K562 (cell line): ENCODE measurements around the gene ZKSCAN3. TPM values are rescaled to one million over a fixed set of nuclear protein-coding genes. Genes with fewer than 3 reads are reported as not detected.

ENCODE experiments used
- CLOCK ChIP-seq: fragments of 250-450 bp; sonication (Bioruptor Pico); IDR thresholded peaks from 2 replicates; pipeline ENCODE4 v1.4.0; 2020; ENCODE audit warnings: mild to moderate bottlenecking, moderate library complexity, borderline replicate concordance
- KLF13 ChIP-seq: fragments of 450-650 bp; IDR thresholded peaks from 2 replicates; pipeline ENCODE4 v1.6.1; 2016; ENCODE audit warnings: missing genetic modification characterization, low read depth, mild to moderate bottlenecking, missing compliant biosample characterization, moderate library complexity, borderline replicate concordance
- NCOA2 ChIP-seq, 2 experiments: fragments of 450-650 bp; IDR thresholded peaks; 2 replicates each; pipeline ENCODE4 v1.6.1; 2018; ENCODE audit warnings: mild to moderate bottlenecking in 2 of 2, moderate library complexity in 1 of 2; ENCODE audit not compliant: partially characterized antibody in 2 of 2
- NCOR1 ChIP-seq: fragments of 450-650 bp; IDR thresholded peaks from 2 replicates; pipeline ENCODE4 v1.6.1; 2016; ENCODE audit warnings: mild to moderate bottlenecking, moderate library complexity
- NFYB ChIP-seq: IDR thresholded peaks from 2 replicates; pipeline ENCODE4 v1.6.1; 2011; ENCODE audit warnings: mild to moderate bottlenecking, moderate library complexity; ENCODE audit not compliant: insufficient read length; ENCODE audit errors: extremely low read depth
- NONO ChIP-seq, 2 experiments: fragments of 200-400 bp in 1 of 2; fragments of 450-650 bp in 1 of 2; formaldehyde crosslinking in 1 of 2; IDR thresholded peaks; 2 replicates each; pipeline ENCODE4 v1.6.1; 2017; ENCODE audit warnings: low read depth in 2 of 2, mild to moderate bottlenecking in 2 of 2, moderate library complexity in 2 of 2, low read length in 1 of 2
- TBL1XR1 ChIP-seq, 2 experiments: IDR thresholded peaks; 2 replicates each; pipeline ENCODE4 v1.6.1; 2012; ENCODE audit warnings: improper control_type of control experiment in 2 of 2, low read length in 2 of 2, mild to moderate bottlenecking in 1 of 2
- XRCC5 ChIP-seq: fragments of 200-400 bp; formaldehyde crosslinking; IDR thresholded peaks from 2 replicates; pipeline ENCODE4 v1.6.1; 2017; ENCODE audit warnings: low read depth, mild to moderate bottlenecking, low read length
- ZNF197 ChIP-seq: fragments of 200-800 bp; sonication (Bioruptor generic); IDR thresholded peaks from 2 replicates; pipeline ENCODE4 v1.6.1; 2016; ENCODE audit warnings: low read depth, missing genetic modification characterization, missing compliant biosample characterization
- polyA plus RNA-seq, 8 experiments: library from polyadenylated mRNA; depleted of rRNA in 4 of 8; stranded (reverse) in 5 of 8; unstranded in 3 of 8; fragments of >200 nt; fragmentation: Nextera tagmentation in 2 of 8; fragmentation: Illumina TruSeq in 1 of 8; extraction: Ambion mirVana in 2 of 8; extraction: Trizol in 1 of 8; gene quantifications; 2 replicates each; pipeline versions ENCODE4 v1.2.1 to v1.2.3, GENCODE V29; 2011 to 2014; ENCODE audit warnings: inconsistent platforms in 1 of 8, missing spikeins in 1 of 8
- total RNA-seq, 7 experiments: library from RNA; depleted of rRNA in 6 of 7; stranded (reverse); fragments of >200 nt in 6 of 7; fragmentation: Illumina TruSeq in 2 of 7; extraction: Trizol in 2 of 7; gene quantifications; 2 replicates each; pipeline versions ENCODE4 v1.2.1 to v1.2.3, GENCODE V29; 2011 to 2021; ENCODE audit warnings: low replicate concordance in 1 of 7
- TF ChIP-seq, protein P1 (sequence below): fragments of 450-650 bp; IDR thresholded peaks from 2 replicates; pipeline ENCODE4 v1.6.1; 2017; ENCODE audit warnings: mild to moderate bottlenecking, moderate library complexity
- TF ChIP-seq, protein P2 (sequence below): sonication (generic); formaldehyde crosslinking; IDR thresholded peaks from 2 replicates; pipeline ENCODE4 v1.8.1; 2023; ENCODE audit warnings: mild to moderate bottlenecking, missing genetic modification reagents
- TF ChIP-seq, protein P3 (sequence below), 2 experiments: fragments of 450-650 bp; IDR thresholded peaks; 2 replicates each; pipeline ENCODE4 v1.6.1; 2018; ENCODE audit warnings: mild to moderate bottlenecking in 2 of 2, low read depth in 1 of 2; ENCODE audit not compliant: partially characterized antibody in 2 of 2
- TF ChIP-seq, protein P4 (sequence below): fragments of 200-800 bp; sonication (Bioruptor generic); IDR thresholded peaks from 2 replicates; pipeline ENCODE4 v1.6.1; 2017; ENCODE audit warnings: missing genetic modification characterization, missing compliant biosample characterization

The ZKSCAN3 gene
- total and polyA plus RNA-seq, 9 of the 15 experiments (the other 6 are each of a cell fraction or from before 2014, with no cell fraction given): 3.0 to 12.4 (median 10.2) TPM

- TF ChIP-seq, protein P1, sequence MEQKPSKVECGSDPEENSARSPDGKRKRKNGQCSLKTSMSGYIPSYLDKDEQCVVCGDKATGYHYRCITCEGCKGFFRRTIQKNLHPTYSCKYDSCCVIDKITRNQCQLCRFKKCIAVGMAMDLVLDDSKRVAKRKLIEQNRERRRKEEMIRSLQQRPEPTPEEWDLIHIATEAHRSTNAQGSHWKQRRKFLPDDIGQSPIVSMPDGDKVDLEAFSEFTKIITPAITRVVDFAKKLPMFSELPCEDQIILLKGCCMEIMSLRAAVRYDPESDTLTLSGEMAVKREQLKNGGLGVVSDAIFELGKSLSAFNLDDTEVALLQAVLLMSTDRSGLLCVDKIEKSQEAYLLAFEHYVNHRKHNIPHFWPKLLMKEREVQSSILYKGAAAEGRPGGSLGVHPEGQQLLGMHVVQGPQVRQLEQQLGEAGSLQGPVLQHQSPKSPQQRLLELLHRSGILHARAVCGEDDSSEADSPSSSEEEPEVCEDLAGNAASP: no peak
- TF ChIP-seq CLOCK (CRISPR knock-in tag) (no peak), NCOA2 (IDR thresholded peaks at IDR 0.05; ENCODE audit: partially characterized antibody in 2 of 2) (no peak), ZNF197 (CRISPR knock-in tag) (no peak), KLF13 (tag) (peak; percentile 56; the same call in 1 of the 2 replicates), XRCC5 (peak; percentile 99; the same call in 1 of the 2 replicates), NONO (IDR thresholded peaks at IDR 0.05; ENCODE audit: low read depth in 2 of 2, low read length in 1 of 2) (peak in 1 of 2 experiments; percentile 53; a peak in 1 of 4 replicates), TBL1XR1 (IDR thresholded peaks at IDR 0.05; ENCODE audit: low read length in 2 of 2) (peak; percentile 42 to 90; a peak in 2 of 4 replicates), NFYB (no peak), NCOR1 (peak; percentile 73)
- TF ChIP-seq, protein P2, sequence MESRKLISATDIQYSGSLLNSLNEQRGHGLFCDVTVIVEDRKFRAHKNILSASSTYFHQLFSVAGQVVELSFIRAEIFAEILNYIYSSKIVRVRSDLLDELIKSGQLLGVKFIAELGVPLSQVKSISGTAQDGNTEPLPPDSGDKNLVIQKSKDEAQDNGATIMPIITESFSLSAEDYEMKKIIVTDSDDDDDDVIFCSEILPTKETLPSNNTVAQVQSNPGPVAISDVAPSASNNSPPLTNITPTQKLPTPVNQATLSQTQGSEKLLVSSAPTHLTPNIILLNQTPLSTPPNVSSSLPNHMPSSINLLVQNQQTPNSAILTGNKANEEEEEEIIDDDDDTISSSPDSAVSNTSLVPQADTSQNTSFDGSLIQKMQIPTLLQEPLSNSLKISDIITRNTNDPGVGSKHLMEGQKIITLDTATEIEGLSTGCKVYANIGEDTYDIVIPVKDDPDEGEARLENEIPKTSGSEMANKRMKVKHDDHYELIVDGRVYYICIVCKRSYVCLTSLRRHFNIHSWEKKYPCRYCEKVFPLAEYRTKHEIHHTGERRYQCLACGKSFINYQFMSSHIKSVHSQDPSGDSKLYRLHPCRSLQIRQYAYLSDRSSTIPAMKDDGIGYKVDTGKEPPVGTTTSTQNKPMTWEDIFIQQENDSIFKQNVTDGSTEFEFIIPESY (CRISPR knock-in tag): peak; percentile 76
- TF ChIP-seq, protein P3, sequence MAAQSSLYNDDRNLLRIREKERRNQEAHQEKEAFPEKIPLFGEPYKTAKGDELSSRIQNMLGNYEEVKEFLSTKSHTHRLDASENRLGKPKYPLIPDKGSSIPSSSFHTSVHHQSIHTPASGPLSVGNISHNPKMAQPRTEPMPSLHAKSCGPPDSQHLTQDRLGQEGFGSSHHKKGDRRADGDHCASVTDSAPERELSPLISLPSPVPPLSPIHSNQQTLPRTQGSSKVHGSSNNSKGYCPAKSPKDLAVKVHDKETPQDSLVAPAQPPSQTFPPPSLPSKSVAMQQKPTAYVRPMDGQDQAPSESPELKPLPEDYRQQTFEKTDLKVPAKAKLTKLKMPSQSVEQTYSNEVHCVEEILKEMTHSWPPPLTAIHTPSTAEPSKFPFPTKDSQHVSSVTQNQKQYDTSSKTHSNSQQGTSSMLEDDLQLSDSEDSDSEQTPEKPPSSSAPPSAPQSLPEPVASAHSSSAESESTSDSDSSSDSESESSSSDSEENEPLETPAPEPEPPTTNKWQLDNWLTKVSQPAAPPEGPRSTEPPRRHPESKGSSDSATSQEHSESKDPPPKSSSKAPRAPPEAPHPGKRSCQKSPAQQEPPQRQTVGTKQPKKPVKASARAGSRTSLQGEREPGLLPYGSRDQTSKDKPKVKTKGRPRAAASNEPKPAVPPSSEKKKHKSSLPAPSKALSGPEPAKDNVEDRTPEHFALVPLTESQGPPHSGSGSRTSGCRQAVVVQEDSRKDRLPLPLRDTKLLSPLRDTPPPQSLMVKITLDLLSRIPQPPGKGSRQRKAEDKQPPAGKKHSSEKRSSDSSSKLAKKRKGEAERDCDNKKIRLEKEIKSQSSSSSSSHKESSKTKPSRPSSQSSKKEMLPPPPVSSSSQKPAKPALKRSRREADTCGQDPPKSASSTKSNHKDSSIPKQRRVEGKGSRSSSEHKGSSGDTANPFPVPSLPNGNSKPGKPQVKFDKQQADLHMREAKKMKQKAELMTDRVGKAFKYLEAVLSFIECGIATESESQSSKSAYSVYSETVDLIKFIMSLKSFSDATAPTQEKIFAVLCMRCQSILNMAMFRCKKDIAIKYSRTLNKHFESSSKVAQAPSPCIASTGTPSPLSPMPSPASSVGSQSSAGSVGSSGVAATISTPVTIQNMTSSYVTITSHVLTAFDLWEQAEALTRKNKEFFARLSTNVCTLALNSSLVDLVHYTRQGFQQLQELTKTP (IDR thresholded peaks at IDR 0.05; ENCODE audit: low read depth in 1 of 2, partially characterized antibody in 2 of 2): peak in 1 of 2 experiments; percentile 89
- TF ChIP-seq, protein P4, sequence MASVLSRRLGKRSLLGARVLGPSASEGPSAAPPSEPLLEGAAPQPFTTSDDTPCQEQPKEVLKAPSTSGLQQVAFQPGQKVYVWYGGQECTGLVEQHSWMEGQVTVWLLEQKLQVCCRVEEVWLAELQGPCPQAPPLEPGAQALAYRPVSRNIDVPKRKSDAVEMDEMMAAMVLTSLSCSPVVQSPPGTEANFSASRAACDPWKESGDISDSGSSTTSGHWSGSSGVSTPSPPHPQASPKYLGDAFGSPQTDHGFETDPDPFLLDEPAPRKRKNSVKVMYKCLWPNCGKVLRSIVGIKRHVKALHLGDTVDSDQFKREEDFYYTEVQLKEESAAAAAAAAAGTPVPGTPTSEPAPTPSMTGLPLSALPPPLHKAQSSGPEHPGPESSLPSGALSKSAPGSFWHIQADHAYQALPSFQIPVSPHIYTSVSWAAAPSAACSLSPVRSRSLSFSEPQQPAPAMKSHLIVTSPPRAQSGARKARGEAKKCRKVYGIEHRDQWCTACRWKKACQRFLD: 0 out of 2 replicates have a peak, but pooled peaks have one; percentile 63
These were observed 49.8 kb downstream of the ZKSCAN3 start, which contains the start of gene ZSCAN12 (continued) for GRCh38 chr6:28399350-28400121.
